D341Med (cell line): ENCODE results near the gene WDR73.

Experiments
- DNase-seq: peaks from one replicate; pipeline ENCODE4 v3.0.0; 2012; ENCODE audit warnings: low spot score

The WDR73 gene

GRCh38 chr15:84611631-84612030 lies 42.5 kb downstream of the WDR73 start:
- DNase-seq, result no peak

GRCh38 chr15:84609818-84610525 lies 44.1 kb downstream of the WDR73 start:
- DNase-seq, result no peak

- no peak for DNase-seq
These were observed 45.3 kb downstream of the WDR73 start for GRCh38 chr15:84608707-84609284.

GRCh38 chr15:84606653-84607120 lies 47.4 kb downstream of the WDR73 start:
- DNase-seq, result no peak

- DNase-seq, result no peak
These were observed 48.6 kb downstream of the WDR73 start for GRCh38 chr15:84605554-84605882.

- no peak for DNase-seq
These were observed 49.1 kb downstream of the WDR73 start for GRCh38 chr15:84604826-84605553.

- no peak for DNase-seq
These were observed 50.3 kb downstream of the WDR73 start for GRCh38 chr15:84603630-84604379.

GRCh38 chr15:84601555-84601838 lies 52.6 kb downstream of the WDR73 start:
- no peak for DNase-seq

- DNase-seq, result peak; percentile 95
These were observed 53.2 kb downstream of the WDR73 start, which contains the start of gene ZSCAN2 for GRCh38 chr15:84600687-84601554. ZSCAN2 (plus strand) TSS chr15:84601009; CDS start chr15:84603928, 2,919 bp downstream.

- peak; percentile 85 for DNase-seq
These were observed 53.8 kb downstream of the WDR73 start for GRCh38 chr15:84600331-84600686.

GRCh38 chr15:84599906-84600305 lies 54.2 kb downstream of the WDR73 start:
- DNase-seq, result no peak

GRCh38 chr15:84598993-84599392 lies 55.1 kb downstream of the WDR73 start:
- DNase-seq, result peak; percentile 71

- no peak for DNase-seq
These were observed 55.8 kb downstream of the WDR73 start for GRCh38 chr15:84598250-84598649.

- DNase-seq, result no peak
These were observed 56.8 kb downstream of the WDR73 start for GRCh38 chr15:84597296-84597695.

- no peak for DNase-seq
These were observed 58.4 kb downstream of the WDR73 start for GRCh38 chr15:84595660-84596059.

GRCh38 chr15:84594617-84595290 lies 59.3 kb downstream of the WDR73 start:
- no peak for DNase-seq

- no peak for DNase-seq
These were observed 62.3 kb downstream of the WDR73 start for GRCh38 chr15:84591815-84592214.

GRCh38 chr15:84590406-84590805 lies 63.7 kb downstream of the WDR73 start:
- DNase-seq, result no peak
